ENCODE results near the gene UBAC2. TPM values are rescaled to one million over a fixed set of nuclear protein-coding genes. Genes with fewer than 3 reads are reported as not detected.

UBAC2 gene
- total and polyA plus RNA-seq, 5 donors from 2014 or later: 62.8 to 122 (median 101) TPM

Other genes starting within 250 kb of the UBAC2 start
- 75.0 TPM for gene DOCK9, start 222.8 kb upstream of the UBAC2 start, total RNA-seq
- gene DOCK9, start 222.8 kb upstream of the UBAC2 start, polyA plus RNA-seq: 1 to 10 TPM; 4.4 to 8.3 (median 6.6) TPM
- 8.6 TPM for gene GPR18, start 57.5 kb downstream of the UBAC2 start, total RNA-seq
- gene GPR18, start 57.5 kb downstream of the UBAC2 start, polyA plus RNA-seq: 10 to 100 TPM in 2 of 4 donors, 1 to 10 TPM in 2; 6.1 to 22.6 (median 10.5) TPM
- 206 TPM for gene GPR183, start 106.5 kb downstream of the UBAC2 start, total RNA-seq
- gene GPR183, start 106.5 kb downstream of the UBAC2 start, polyA plus RNA-seq: 100 to 1,000 TPM; 262 to 418 (median 324) TPM